SU-DHL-6 (cell line): ENCODE results near the gene RANBP1.

Experiments used
- EZH2phosphoT487 ChIP-seq: fragments of 200-600 bp; sonication (generic), shearing (Covaris generic); conservative IDR thresholded peaks from 2 replicates; pipeline ENCODE4 v1.6.1; 2018; ENCODE audit warnings: mild to moderate bottlenecking, antibody characterized with exemption, low read length, moderate library complexity, mixed read lengths
- TF ChIP-seq, protein P1 (sequence below): fragments of 200-600 bp; sonication (generic); IDR thresholded peaks from one replicate; pipeline ENCODE4 v1.5.1; 2017; ENCODE audit warnings: antibody characterized with exemption, mild to moderate bottlenecking, low read length, moderate library complexity; ENCODE audit not compliant: insufficient read depth, poor library complexity, severe bottlenecking

DNA sequence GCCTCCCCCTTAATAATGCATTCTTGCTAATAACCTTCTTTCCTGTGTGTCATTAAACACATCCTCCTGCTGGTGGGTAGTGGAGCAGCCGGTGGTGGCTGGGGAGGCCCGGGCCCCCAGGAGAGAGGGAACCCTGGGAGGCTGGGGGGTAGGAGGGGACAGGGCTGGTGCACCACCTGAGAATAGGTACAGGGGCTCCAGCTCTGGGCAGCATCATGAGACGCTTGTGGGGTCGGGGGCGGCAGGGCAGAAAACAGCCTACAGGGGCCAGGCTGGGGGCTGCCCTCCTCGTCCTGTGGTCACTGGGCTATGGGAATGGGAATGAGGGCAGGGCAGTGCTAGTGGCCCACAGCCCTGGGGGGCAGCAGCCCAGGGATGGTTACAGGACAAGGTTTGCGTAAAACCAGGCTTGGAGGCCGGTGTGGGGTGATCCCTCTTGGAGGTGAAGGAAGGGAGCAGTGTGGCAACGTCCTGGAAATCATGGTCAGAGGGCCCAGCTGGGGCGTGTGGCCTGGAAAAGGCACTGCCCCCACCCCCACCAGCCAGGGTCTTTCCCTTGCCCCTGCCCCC, 53.4 kb downstream of the RANBP1 start:
- TF ChIP-seq, protein P1, sequence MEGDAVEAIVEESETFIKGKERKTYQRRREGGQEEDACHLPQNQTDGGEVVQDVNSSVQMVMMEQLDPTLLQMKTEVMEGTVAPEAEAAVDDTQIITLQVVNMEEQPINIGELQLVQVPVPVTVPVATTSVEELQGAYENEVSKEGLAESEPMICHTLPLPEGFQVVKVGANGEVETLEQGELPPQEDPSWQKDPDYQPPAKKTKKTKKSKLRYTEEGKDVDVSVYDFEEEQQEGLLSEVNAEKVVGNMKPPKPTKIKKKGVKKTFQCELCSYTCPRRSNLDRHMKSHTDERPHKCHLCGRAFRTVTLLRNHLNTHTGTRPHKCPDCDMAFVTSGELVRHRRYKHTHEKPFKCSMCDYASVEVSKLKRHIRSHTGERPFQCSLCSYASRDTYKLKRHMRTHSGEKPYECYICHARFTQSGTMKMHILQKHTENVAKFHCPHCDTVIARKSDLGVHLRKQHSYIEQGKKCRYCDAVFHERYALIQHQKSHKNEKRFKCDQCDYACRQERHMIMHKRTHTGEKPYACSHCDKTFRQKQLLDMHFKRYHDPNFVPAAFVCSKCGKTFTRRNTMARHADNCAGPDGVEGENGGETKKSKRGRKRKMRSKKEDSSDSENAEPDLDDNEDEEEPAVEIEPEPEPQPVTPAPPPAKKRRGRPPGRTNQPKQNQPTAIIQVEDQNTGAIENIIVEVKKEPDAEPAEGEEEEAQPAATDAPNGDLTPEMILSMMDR: no peak
- TF ChIP-seq EZH2phosphoT487: no peak
